ENCODE data around the gene DGKQ. TPM values are rescaled to one million over a fixed set of nuclear protein-coding genes. Genes with fewer than 3 reads are reported as not detected.

The DGKQ gene, protein sequence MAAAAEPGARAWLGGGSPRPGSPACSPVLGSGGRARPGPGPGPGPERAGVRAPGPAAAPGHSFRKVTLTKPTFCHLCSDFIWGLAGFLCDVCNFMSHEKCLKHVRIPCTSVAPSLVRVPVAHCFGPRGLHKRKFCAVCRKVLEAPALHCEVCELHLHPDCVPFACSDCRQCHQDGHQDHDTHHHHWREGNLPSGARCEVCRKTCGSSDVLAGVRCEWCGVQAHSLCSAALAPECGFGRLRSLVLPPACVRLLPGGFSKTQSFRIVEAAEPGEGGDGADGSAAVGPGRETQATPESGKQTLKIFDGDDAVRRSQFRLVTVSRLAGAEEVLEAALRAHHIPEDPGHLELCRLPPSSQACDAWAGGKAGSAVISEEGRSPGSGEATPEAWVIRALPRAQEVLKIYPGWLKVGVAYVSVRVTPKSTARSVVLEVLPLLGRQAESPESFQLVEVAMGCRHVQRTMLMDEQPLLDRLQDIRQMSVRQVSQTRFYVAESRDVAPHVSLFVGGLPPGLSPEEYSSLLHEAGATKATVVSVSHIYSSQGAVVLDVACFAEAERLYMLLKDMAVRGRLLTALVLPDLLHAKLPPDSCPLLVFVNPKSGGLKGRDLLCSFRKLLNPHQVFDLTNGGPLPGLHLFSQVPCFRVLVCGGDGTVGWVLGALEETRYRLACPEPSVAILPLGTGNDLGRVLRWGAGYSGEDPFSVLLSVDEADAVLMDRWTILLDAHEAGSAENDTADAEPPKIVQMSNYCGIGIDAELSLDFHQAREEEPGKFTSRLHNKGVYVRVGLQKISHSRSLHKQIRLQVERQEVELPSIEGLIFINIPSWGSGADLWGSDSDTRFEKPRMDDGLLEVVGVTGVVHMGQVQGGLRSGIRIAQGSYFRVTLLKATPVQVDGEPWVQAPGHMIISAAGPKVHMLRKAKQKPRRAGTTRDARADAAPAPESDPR
- total RNA-seq (2014; rRNA removed; shearing (Covaris generic)): 1.6 TPM in 2 replicates

DNA sequence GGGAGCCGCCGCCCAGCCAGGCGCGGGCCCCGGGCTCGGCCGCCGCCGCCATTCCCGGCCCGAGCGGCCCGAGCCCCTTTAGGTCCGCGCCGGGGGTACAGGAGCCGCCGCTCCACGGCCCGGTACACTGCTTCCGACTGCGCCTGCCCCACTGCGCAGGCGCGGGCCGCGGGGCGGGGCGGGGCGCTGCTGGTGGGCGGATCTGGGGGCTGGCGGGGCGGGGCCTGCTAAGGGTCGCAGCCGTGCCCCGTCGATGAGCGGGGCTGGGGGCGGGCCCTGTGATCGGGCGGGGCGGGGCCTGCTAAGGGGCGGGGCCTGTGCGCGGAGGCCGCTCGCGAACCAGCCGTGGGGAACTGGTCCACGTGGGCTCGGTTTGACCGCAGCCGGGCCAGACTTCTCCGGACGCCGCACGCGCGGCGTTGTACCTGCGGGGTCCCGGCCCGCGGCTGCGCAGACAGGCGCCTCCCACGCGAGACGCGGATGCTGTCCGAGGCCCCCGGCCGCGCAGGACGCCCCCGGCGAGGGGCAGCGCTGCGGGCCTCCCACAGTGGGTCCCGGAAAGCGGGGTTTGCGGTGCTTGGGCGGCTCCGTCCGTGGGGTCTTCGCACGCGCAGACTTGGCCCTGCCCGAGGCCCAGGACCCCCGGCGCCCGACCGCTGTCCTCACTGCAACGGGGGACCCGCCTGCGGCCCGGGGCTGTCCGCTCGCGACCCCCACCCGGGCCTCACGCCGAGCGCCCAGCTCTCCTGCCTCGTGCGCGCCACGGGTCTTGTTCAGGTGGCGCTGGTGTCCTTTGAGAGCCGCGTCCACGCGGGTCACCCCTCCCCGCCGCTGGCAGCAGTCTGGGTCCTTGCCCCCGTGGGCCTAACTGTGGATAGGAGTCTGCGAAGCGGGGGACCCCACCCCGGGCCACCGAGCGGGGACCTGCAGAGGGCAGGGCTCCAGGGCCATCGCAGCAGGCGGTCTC lies at the start of gene DGKQ:
DGKQ (minus strand) TSS at position 139 of the 967 bp plus-strand sequence; CDS start at position 52, 87 bp downstream.
- DNase-seq (ENCODE audit: low read depth): peak; percentile 68

- DNase-seq (ENCODE audit: low read depth): no peak
Measured at GRCh38 chr4:1022739-1023066, 49.3 kb upstream of the DGKQ start.

DNA sequence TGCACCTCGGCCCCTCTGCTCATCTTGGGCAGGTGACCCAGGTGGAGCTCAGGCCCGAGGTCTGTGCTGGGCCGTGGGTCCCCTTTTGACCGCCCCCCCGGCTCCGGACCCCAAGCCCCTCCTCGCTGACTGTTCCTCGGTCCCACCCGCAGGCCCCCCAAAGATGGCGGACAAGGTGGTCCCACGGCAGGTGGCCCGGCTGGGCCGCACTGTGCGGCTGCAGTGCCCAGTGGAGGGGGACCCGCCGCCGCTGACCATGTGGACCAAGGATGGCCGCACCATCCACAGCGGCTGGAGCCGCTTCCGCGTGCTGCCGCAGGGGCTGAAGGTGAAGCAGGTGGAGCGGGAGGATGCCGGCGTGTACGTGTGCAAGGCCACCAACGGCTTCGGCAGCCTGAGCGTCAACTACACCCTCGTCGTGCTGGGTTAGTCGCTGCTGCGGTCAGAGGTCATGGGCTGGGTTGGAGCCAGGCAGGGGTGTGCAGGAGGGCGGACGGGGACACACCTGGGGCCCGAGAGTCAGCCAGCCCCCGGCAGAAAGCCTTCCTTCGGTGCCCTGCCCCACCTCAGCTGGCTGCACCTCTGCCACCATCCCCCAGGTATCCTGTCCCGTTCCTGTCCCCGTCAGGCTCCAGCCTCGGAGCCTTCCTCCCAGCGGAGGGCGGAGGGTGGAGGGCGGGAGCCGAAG lies 48.8 kb upstream of the DGKQ start:
- DNase-seq (ENCODE audit: low read depth): no peak

GRCh38 chr4:1021386-1022050 lies 48.1 kb upstream of the DGKQ start:
- DNase-seq (ENCODE audit: low read depth): no peak

DNA sequence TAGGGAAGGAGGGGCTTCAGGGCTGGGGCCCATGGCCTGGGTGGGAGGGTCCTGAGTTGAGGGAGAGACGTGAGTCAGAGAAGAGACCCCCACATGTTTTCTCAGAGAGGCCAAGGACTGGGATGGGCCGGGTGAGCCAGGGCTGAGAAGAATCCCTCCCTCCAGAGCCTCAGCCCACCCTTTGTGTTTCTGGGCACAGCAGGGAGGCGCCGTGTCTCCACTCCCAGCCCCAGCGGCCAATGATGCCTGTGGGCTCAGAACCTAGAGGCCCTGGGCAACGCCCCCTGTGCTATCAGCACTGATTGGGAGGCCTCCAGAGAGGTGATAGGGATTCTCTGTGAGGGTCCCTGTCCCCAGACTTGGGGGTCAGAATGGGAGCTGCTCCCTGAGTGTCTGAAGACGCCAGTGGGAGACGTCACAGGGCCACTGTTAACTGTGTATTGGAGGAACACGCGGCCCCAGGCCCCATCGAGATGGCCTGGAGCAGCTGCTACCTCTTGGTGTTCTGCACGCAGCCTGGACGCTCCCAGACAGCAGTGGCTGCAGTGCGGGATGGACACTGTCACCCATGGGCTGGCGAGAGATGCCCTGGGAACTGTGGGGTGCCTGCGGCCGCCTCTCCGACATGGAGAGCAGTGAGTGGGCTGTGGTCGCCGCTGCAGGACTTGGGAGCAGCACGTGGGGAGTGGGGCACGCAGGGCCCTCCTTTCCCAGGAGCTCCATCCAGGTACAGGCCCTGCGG lies 46.5 kb upstream of the DGKQ start:
- no peak for DNase-seq (ENCODE audit: low read depth)

GRCh38 chr4:1019320-1019719 lies 46.0 kb upstream of the DGKQ start:
- no peak for DNase-seq (ENCODE audit: low read depth)

DNA sequence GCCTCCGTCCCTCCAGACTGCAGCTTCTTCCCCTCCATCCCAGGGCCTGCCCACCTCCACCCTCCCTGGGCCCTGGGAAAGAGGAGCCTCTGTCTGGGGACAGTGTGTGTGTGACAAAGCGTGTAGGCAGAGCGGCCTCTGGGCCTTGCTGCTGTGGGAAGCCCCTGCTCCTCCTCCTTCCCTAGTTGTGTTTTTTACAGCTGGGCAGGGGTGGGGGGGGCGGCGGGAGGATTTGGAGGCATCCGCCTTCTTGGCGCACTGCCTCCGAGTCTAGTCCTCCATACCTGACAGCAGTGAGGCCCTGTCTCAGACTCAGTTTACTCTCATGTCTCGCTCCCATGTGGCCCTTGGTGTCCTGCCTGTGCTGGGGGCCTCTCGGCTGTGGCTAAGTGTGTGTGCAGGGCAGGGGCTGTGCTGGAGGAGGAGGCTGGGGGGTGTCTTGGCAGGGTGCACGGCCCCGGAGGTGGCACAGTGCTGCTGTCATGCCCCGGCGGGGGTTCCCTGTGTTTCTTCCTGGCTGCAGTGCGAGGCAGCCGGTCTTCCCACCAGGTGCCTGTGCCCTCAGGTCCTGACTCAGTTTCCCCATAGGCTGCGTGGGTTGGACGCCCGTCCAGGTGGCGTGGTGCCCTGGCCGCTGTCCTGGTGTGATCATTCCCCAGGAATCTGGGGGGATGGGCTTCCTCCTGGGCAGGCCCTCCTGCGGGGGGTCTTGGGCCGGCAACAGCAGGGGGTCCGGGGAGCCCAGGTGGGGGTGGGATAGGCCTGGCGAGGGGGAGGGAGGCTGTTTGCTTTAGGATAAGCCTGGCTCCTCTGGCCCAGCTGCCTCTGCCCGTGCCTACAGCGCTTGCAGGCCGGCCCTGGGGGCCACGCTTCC lies 45.0 kb upstream of the DGKQ start:
- no peak for DNase-seq (ENCODE audit: low read depth)

GRCh38 chr4:1017706-1018105 lies 44.3 kb upstream of the DGKQ start:
- DNase-seq (ENCODE audit: low read depth): no peak

DNA sequence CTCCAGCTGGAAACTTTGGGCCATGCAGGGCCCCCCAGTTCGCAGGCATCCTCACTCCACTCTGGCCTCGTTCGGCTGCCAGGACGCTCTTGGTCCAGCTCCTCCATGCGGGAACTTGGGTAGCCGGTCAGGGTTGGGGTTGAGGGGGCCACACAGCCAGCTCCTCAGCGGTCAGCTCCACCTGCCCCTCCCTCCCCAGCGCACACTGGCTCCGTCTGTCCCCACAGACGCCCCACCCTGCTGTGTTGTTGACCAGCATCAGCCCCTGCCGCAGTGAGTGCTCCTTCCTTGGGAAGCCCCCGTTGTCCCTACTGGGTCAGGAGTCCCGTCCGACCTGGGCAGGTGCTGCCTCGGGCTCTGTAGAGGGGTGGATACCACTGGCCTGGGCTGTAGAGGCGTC lies 43.8 kb upstream of the DGKQ start:
- DNase-seq (ENCODE audit: low read depth): no peak

- DNase-seq (ENCODE audit: low read depth): no peak
Measured at GRCh38 chr4:1015746-1016145, 42.4 kb upstream of the DGKQ start.

- no peak for DNase-seq (ENCODE audit: low read depth)
Measured at GRCh38 chr4:1015179-1015578, 41.8 kb upstream of the DGKQ start.

GRCh38 chr4:1014291-1015167 lies 41.2 kb upstream of the DGKQ start:
- peak; percentile 34 for DNase-seq (ENCODE audit: low read depth)

GRCh38 chr4:1013225-1014073 lies 40.1 kb upstream of the DGKQ start:
- no peak for DNase-seq (ENCODE audit: low read depth)

- DNase-seq (ENCODE audit: low read depth): peak; percentile 47
Measured at GRCh38 chr4:1012034-1012739, 38.8 kb upstream of the DGKQ start.

- DNase-seq (ENCODE audit: low read depth): no peak
Measured at GRCh38 chr4:1011666-1012033, 38.3 kb upstream of the DGKQ start.

- DNase-seq (ENCODE audit: low read depth): peak; percentile 78
Measured at GRCh38 chr4:1011022-1011665, 37.8 kb upstream of the DGKQ start, which contains the start of gene FGFRL1. Gene FGFRL1 (plus strand): TSS chr4:1011626. CDS start chr4:1012486, 860 bp downstream.

All from RPMI7951 (cell line).